PC-9 (cell line): Measurements from ENCODE around the gene ERMP1. TPM values are rescaled to one million over a fixed set of nuclear protein-coding genes. Genes with fewer than 3 reads are reported as not detected.

Source experiments
- BruUV-seq: library from RNA; stranded (reverse); fragments of 400-500 nt; replicated peaks from 2 replicates; lab custom pipeline; 2021; lab: Mats Ljungman, UMichigan
- CTCF ChIA-PET: fragments of 300-600 bp; sonication (Branson Sonifier 250); formaldehyde crosslinking; loops from one replicate; lab custom pipeline; 2022; ENCODE audit warnings: antibody characterized with exemption; lab: Charles Lee
- POLR2A ChIA-PET: fragments of 300-600 bp; sonication (Branson Sonifier 250); formaldehyde crosslinking; loops from one replicate; lab custom pipeline; 2022; ENCODE audit warnings: antibody characterized with exemption; ENCODE audit not compliant: unreplicated experiment; lab: Charles Lee
- DNase-seq, 2 experiments: peaks; one replicate each; pipeline versions ENCODE4 v3.0.0 to v3.0.0-alpha.2; 2015 to 2022; ENCODE audit warnings: mixed read lengths in 1 of 2
- H2AFZ ChIP-seq: fragments of 200-600 bp; sonication (generic); 2 replicates; pipeline ENCODE4 v1.8.1; 2017; ENCODE audit warnings: antibody characterized with exemption
- H3F3A ChIP-seq: fragments of 200-600 bp; sonication (generic); 2 replicates; pipeline ENCODE4 v1.8.1; 2017; ENCODE audit warnings: antibody characterized with exemption, mild to moderate bottlenecking, low read depth; ENCODE audit not compliant: insufficient read depth
- H3K27ac ChIP-seq: fragments of 200-600 bp; sonication (generic); 2 replicates; pipeline ENCODE4 v1.6.1; 2016; ENCODE audit warnings: mixed run types
- H3K27me3 ChIP-seq: fragments of 200-600 bp; sonication (generic); 2 replicates; pipeline ENCODE4 v1.6.1; 2016; ENCODE audit warnings: low read depth, mixed run types; ENCODE audit not compliant: insufficient read depth
- H3K36me3 ChIP-seq: fragments of 200-600 bp; sonication (generic); 2 replicates; pipeline ENCODE4 v1.6.1; 2016; ENCODE audit warnings: low read depth, mixed run types
- H3K4me1 ChIP-seq: fragments of 200-600 bp; sonication (generic); replicated peaks from 2 replicates; pipeline ENCODE4 v1.6.1; 2016; ENCODE audit warnings: mixed run types; ENCODE audit not compliant: insufficient read depth
- H3K4me2 ChIP-seq: fragments of 200-600 bp; sonication (generic); 2 replicates; pipeline ENCODE4 v1.6.1; 2017; ENCODE audit warnings: mixed run types
- H3K4me3 ChIP-seq: fragments of 200-600 bp; sonication (generic); 2 replicates; pipeline ENCODE4 v1.6.1; 2016; ENCODE audit warnings: mixed run types
- H3K79me2 ChIP-seq: fragments of 200-600 bp; sonication (generic); 2 replicates; pipeline ENCODE4 v1.6.1; 2017; ENCODE audit warnings: low read depth, mixed run types
- H3K9me2 ChIP-seq: fragments of 200-600 bp; sonication (generic); 2 replicates; pipeline ENCODE4 v1.8.1; 2017; ENCODE audit warnings: mild to moderate bottlenecking; ENCODE audit not compliant: insufficient read depth
- H3K9me3 ChIP-seq: fragments of 200-600 bp; sonication (generic); 2 replicates; pipeline ENCODE4 v1.8.1; 2016; ENCODE audit warnings: low read depth; ENCODE audit not compliant: insufficient read depth
- H4K20me1 ChIP-seq: fragments of 200-600 bp; sonication (generic); 2 replicates; pipeline ENCODE4 v1.8.1; 2017; ENCODE audit not compliant: insufficient read depth
- CTCF ChIP-seq: fragments of 200-600 bp; sonication (generic); conservative IDR thresholded peaks from 2 replicates; pipeline ENCODE4 v1.6.1; 2017; ENCODE audit warnings: mixed run types, antibody characterized with exemption, mild to moderate bottlenecking, moderate library complexity
- EZH2 ChIP-seq: fragments of 200-600 bp; sonication (generic); IDR thresholded peaks from 2 replicates; pipeline ENCODE4 v1.8.0; 2017; ENCODE audit warnings: antibody characterized with exemption, low read depth
- intact Hi-C: fragments of 100-400 bp; cut with micrococcal nuclease; formaldehyde crosslinking; loops from one replicate; pipeline ENCODE4 v1.10.0; 2022; ENCODE audit not compliant: unreplicated experiment
- total RNA-seq: library from RNA; stranded (reverse); gene quantifications from 2 replicates; pipeline ENCODE4 v1.2.3, GENCODE V29; 2021

Gene ERMP1
- total RNA-seq, 1 experiment from 2014 or later: 51.0 TPM

GRCh38 chr9:5787759-5788302, 45.1 kb downstream of the ERMP1 start:
- Histone ChIP-seq H3K4me1 (no peaks in the 10 kb centered on the region; the same call in 1 of the 2 replicates), H3K36me3 (peaks cover 32% of the 10 kb centered on the region; the same call in 1 of the 2 replicates), H3F3A (no peaks in the 10 kb centered on the region; the same call in 1 of the 2 replicates), H3K4me3 (no peak overlapping the region), H3K79me2 (peaks cover 17% of the 10 kb centered on the region; the same call in 1 of the 2 replicates), H2AFZ (no peak overlapping the region), H3K9me3 (no peaks in the 10 kb centered on the region), H4K20me1 (no peaks in the 10 kb centered on the region), H3K27ac (no peak overlapping the region), H3K27me3 (no peaks in the 10 kb centered on the region), H3K9me2 (no peaks in the 10 kb centered on the region), H3K4me2 (no peak overlapping the region)
- BruUV-seq: no TSS peak
- ChIA-PET POLR2A (no interaction called here), CTCF (no interaction called here)
- TF ChIP-seq CTCF (no peak), EZH2 (no peak)
- intact Hi-C loops: no loop called here
- no peak for DNase-seq

GRCh38 chr9:5787220-5787619, 45.7 kb downstream of the ERMP1 start:
- no peak for TF ChIP-seq CTCF
- TF ChIP-seq EZH2: no peak
- ChIA-PET POLR2A (no interaction called here), CTCF (no interaction called here)
- no peaks in the 10 kb centered on the region for H3K9me2 ChIP-seq
- no peak overlapping the region for H2AFZ ChIP-seq
- peaks cover 25% of the 10 kb centered on the region; the same call in 1 of the 2 replicates for H3K36me3 ChIP-seq
- no peak overlapping the region for H3K4me2 ChIP-seq
- no peaks in the 10 kb centered on the region for H4K20me1 ChIP-seq
- no peaks in the 10 kb centered on the region for H3K9me3 ChIP-seq
- no peaks in the 10 kb centered on the region for H3K27me3 ChIP-seq
- intact Hi-C loops: no loop called here
- no peaks in the 10 kb centered on the region; the same call in 1 of the 2 replicates for H3K4me1 ChIP-seq
- no peaks in the 10 kb centered on the region; the same call in 1 of the 2 replicates for H3F3A ChIP-seq
- no peak overlapping the region for H3K27ac ChIP-seq
- H3K4me3 ChIP-seq: no peak overlapping the region
- no TSS peak for BruUV-seq
- H3K79me2 ChIP-seq: peaks cover 19% of the 10 kb centered on the region; the same call in 1 of the 2 replicates
- no peak for DNase-seq

- Histone ChIP-seq H3K79me2 (peaks cover 18% of the 10 kb centered on the region; the same call in 1 of the 2 replicates), H3K36me3 (peaks cover 24% of the 10 kb centered on the region; the same call in 1 of the 2 replicates), H3K9me2 (no peaks in the 10 kb centered on the region), H3K9me3 (no peaks in the 10 kb centered on the region), H3F3A (no peaks in the 10 kb centered on the region; the same call in 1 of the 2 replicates), H3K4me1 (no peaks in the 10 kb centered on the region; the same call in 1 of the 2 replicates), H3K27me3 (no peaks in the 10 kb centered on the region), H2AFZ (no peak overlapping the region), H4K20me1 (no peaks in the 10 kb centered on the region), H3K4me2 (no peak overlapping the region), H3K27ac (no peak overlapping the region), H3K4me3 (no peak overlapping the region)
- POLR2A ChIA-PET: no interaction called here
- intact Hi-C loops: no loop called here
- CTCF ChIA-PET: no interaction called here
- no TSS peak for BruUV-seq
- TF ChIP-seq EZH2 (no peak), CTCF (no peak)
- no peak for DNase-seq
These were observed 46.4 kb downstream of the ERMP1 start for GRCh38 chr9:5786370-5787127.
